ENCODE data around the gene TPSAB1.

DNA sequence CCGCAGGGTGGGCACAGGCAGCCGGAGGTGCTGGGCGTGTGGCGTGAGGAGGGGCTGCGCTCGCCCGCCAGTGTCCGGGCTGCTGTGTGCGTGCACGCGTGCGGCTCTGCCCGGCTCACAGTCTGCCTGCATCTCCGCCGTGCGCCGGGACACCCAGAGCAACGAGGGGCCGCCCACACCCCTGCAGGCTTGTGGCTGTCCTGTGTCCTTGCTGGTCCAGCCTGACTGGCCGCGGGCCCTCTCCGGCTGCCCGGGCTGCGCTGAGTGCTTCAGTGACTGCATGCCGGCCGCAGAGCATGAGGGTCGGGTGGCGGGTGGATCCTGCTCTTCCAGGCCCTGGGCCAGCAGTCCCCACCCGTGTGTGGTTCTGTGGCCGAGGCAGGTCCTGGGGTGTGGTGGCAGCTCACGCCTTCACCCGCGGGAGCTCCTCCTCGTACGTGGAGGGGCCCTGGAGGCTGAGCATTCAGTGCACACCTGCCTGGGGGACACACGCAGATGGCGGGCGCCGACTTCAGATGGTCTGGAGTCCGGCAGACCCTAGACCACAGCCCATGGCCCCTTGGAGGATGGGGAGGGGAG is 27.8 kb upstream of the TPSAB1 start:
- TF ChIP-seq, protein P1, sequence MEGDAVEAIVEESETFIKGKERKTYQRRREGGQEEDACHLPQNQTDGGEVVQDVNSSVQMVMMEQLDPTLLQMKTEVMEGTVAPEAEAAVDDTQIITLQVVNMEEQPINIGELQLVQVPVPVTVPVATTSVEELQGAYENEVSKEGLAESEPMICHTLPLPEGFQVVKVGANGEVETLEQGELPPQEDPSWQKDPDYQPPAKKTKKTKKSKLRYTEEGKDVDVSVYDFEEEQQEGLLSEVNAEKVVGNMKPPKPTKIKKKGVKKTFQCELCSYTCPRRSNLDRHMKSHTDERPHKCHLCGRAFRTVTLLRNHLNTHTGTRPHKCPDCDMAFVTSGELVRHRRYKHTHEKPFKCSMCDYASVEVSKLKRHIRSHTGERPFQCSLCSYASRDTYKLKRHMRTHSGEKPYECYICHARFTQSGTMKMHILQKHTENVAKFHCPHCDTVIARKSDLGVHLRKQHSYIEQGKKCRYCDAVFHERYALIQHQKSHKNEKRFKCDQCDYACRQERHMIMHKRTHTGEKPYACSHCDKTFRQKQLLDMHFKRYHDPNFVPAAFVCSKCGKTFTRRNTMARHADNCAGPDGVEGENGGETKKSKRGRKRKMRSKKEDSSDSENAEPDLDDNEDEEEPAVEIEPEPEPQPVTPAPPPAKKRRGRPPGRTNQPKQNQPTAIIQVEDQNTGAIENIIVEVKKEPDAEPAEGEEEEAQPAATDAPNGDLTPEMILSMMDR (IDR thresholded peaks at IDR 0.05), result no peak
- TF ChIP-seq POLR2A (IDR thresholded peaks at IDR 0.05), result no peak
